Liver (tissue), 9 donors: Measurements from ENCODE around the gene ZBTB21. TPM values are rescaled to one million over a fixed set of nuclear protein-coding genes. Genes with fewer than 3 reads are reported as not detected.

Experiments
- DNase-seq: peaks from one replicate; pipeline ENCODE4 v3.0.0-alpha.2; 2017; ENCODE audit warnings: low spot score
- H3K27ac ChIP-seq, 2 donors: one replicate each; pipeline ENCODE4 v1.7.0; 2013; ENCODE audit warnings: inconsistent platforms in 2 of 2, low read length in 2 of 2, control low read depth in 1 of 2, low read depth in 1 of 2, mild to moderate bottlenecking in 1 of 2
- H3K27me3 ChIP-seq, 4 donors: one replicate each; pipeline versions ENCODE4 v1.6.1 to v1.7.0; 2013; ENCODE audit warnings: low read length in 3 of 4, inconsistent platforms in 1 of 4, mild to moderate bottlenecking in 1 of 4, moderate library complexity in 1 of 4; ENCODE audit not compliant: control insufficient read depth in 4 of 4, insufficient read depth in 4 of 4
- H3K36me3 ChIP-seq, 4 donors: one replicate each; pipeline versions ENCODE4 v1.6.1 to v1.7.0; 2013; ENCODE audit warnings: low read length in 3 of 4, mild to moderate bottlenecking in 3 of 4, low read depth in 1 of 4, moderate library complexity in 1 of 4; ENCODE audit not compliant: control insufficient read depth in 4 of 4, insufficient read depth in 3 of 4
- H3K4me1 ChIP-seq, 4 donors: one replicate each; pipeline versions ENCODE4 v1.6.1 to v1.7.0; 2013; ENCODE audit warnings: low read length in 3 of 4, mild to moderate bottlenecking in 3 of 4, moderate library complexity in 1 of 4; ENCODE audit not compliant: control insufficient read depth in 4 of 4, insufficient read depth in 4 of 4
- H3K4me3 ChIP-seq, 3 donors: one replicate each; pipeline versions ENCODE4 v1.6.1 to v1.7.0; 2013; ENCODE audit warnings: low read length in 3 of 3, control low read depth in 1 of 3, low read depth in 1 of 3, mild to moderate bottlenecking in 1 of 3
- H3K9ac ChIP-seq, 2 donors: one replicate each; pipeline ENCODE4 v1.7.0; 2013; ENCODE audit warnings: low read length in 2 of 2, mild to moderate bottlenecking in 2 of 2, moderate library complexity in 2 of 2, control low read depth in 1 of 2, low read depth in 1 of 2
- H3K9me3 ChIP-seq, 4 donors: one replicate each; pipeline versions ENCODE4 v1.6.1 to v1.7.0; 2013; ENCODE audit warnings: low read length in 3 of 4; ENCODE audit not compliant: control insufficient read depth in 4 of 4
- EGR1 ChIP-seq, 2 donors: IDR thresholded peaks; 2 replicates each; pipeline ENCODE4 v1.6.1; 2016 to 2018; ENCODE audit warnings: antibody characterized with exemption in 2 of 2, low read depth in 2 of 2
- FOXA1 ChIP-seq: IDR thresholded peaks from 2 replicates; pipeline ENCODE4 v1.6.1; 2016; ENCODE audit warnings: antibody characterized with exemption
- FOXA2 ChIP-seq: IDR thresholded peaks from 2 replicates; pipeline ENCODE4 v1.6.1; 2016; ENCODE audit warnings: antibody characterized with exemption
- GABPA ChIP-seq, 2 donors: IDR thresholded peaks in 1 of 2; conservative IDR thresholded peaks in 1 of 2; 2 replicates each; pipeline ENCODE4 v1.6.1; 2016; ENCODE audit warnings: antibody characterized with exemption in 2 of 2, mild to moderate bottlenecking in 1 of 2, moderate library complexity in 1 of 2
- HNF4A ChIP-seq, 2 donors: conservative IDR thresholded peaks; 2 replicates each; pipeline ENCODE4 v1.6.1; 2016; ENCODE audit warnings: antibody characterized with exemption in 2 of 2, mild to moderate bottlenecking in 2 of 2
- HNF4G ChIP-seq: IDR thresholded peaks from 2 replicates; pipeline ENCODE4 v1.6.1; 2016; ENCODE audit warnings: antibody characterized with exemption
- JUND ChIP-seq, 2 donors: IDR thresholded peaks; 2 replicates each; pipeline ENCODE4 v1.6.1; 2016; ENCODE audit warnings: antibody characterized with exemption in 2 of 2
- NR2F2 ChIP-seq: IDR thresholded peaks from 2 replicates; pipeline ENCODE4 v1.6.1; 2016; ENCODE audit warnings: antibody characterized with exemption
- RAD21 ChIP-seq, 2 donors: IDR thresholded peaks; 2 replicates each; pipeline ENCODE4 v1.6.1; 2016; ENCODE audit warnings: antibody characterized with exemption in 2 of 2, mild to moderate bottlenecking in 2 of 2
- RXRA ChIP-seq, 2 donors: IDR thresholded peaks; 2 replicates each; pipeline ENCODE4 v1.6.1; 2017 to 2018; ENCODE audit warnings: antibody characterized with exemption in 2 of 2, mild to moderate bottlenecking in 1 of 2
- SP1 ChIP-seq: IDR thresholded peaks from 2 replicates; pipeline ENCODE4 v1.6.1; 2018; ENCODE audit warnings: antibody characterized with exemption, mild to moderate bottlenecking
- TAF1 ChIP-seq: conservative IDR thresholded peaks from 2 replicates; pipeline ENCODE4 v1.6.1; 2016; ENCODE audit warnings: antibody characterized with exemption, mild to moderate bottlenecking
- YY1 ChIP-seq: IDR thresholded peaks from 2 replicates; pipeline ENCODE4 v1.6.1; 2016; ENCODE audit warnings: antibody characterized with exemption, mild to moderate bottlenecking
- WGBS: extraction: QIAGEN DNeasy Blood & Tissue Kit; methylation state at CpG from one replicate; pipeline ENCODE4 v1.1.7; 2013; 5-methylcytosine and 5-hydroxymethylcytosine counted together
- polyA plus RNA-seq, 2 donors: library from polyadenylated mRNA; stranded (reverse) in 1 of 2; unstranded in 1 of 2; fragments of 200-250 nt in 1 of 2; fragments of >200 nt in 1 of 2; fragmentation: Nextera tagmentation in 1 of 2; extraction: Ambion mirVana in 1 of 2; gene quantifications; one replicate each; pipeline versions ENCODE4 v1.2.1 to v1.2.3, GENCODE V29; 2013 to 2015
- total RNA-seq, 2 donors: library from RNA; depleted of rRNA; stranded (reverse); fragments of >200 nt; gene quantifications; one replicate each; pipeline ENCODE4 v1.2.3, GENCODE V29; 2014
- TF ChIP-seq, protein P1 (sequence below): fragments of 150-350 bp; IDR thresholded peaks from 2 replicates; pipeline ENCODE4 v1.5.1; 2017; ENCODE audit warnings: improper control_type of control experiment, low read depth, low read length; ENCODE audit not compliant: missing input control
- TF ChIP-seq, protein P2 (sequence below): IDR thresholded peaks from 2 replicates; pipeline ENCODE4 v1.6.1; 2016; ENCODE audit warnings: antibody characterized with exemption
- TF ChIP-seq, protein P3 (sequence below): IDR thresholded peaks from 2 replicates; pipeline ENCODE4 v1.6.1; 2016; ENCODE audit warnings: antibody characterized with exemption, mild to moderate bottlenecking
- TF ChIP-seq, protein P4 (sequence below): IDR thresholded peaks from 2 replicates; pipeline ENCODE4 v1.6.1; 2016; ENCODE audit warnings: antibody characterized with exemption
- TF ChIP-seq, protein P5 (sequence below): IDR thresholded peaks from 2 replicates; pipeline ENCODE4 v1.6.1; 2016; ENCODE audit warnings: antibody characterized with exemption
- donor health status: healthy.
- donor health status: healthy.
- donor health status: healthy.
- donor health status: healthy.
- donor health status: healthy.

Gene ZBTB21
- total and polyA plus RNA-seq, 4 donors: 3.1 to 14.1 (median 4.0) TPM

DNA sequence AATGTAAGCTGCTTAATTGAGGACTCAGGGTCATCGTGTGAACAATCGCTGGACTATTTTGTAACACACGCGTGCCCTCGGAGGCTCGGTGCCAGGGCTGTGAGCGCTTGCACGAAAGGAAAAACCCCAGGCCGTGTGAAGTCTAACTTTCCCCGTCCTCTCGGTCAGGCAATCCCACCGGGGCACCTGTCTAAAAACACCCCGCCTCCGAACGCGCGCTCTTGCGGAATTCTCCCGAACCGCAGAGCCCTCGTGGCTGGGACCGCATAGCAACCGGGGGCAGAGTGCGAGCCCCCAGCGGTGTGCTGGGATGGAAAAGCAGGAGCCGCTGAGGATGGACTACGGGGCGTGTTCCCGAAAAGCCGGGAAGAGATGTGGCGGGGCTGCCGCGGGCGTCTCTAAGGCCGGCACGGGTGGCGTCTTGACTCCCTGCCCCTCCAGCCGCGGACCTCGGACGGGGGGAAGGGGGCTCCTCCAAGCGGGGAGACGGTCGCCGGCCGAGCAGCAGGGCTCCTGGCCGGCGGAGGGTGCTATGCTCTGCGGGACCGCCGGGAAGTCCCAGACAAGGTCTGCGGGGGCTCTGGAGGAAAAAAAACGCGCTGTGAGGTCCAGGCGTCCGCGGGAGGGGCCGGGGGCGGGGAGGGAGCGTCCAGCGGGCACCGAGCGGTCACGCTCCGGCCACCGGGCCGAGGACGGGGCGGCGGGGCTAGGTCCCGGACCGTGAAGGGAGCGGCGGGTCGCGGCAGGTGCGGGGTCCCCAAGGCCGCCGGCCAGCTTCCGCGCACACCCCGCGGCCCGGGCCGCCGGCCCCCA, 936 bp downstream of the ZBTB21 start:
- Histone ChIP-seq H3K4me3 (peak overlapping the region; percentile 56 to 93 (median 83)), H3K36me3 (peaks cover 0 to 4% (median 3%) of the 10 kb centered on the region in 4 donors), H3K9ac (peak overlapping the region in 1 of 2 donors; percentile 90), H3K27ac (peak overlapping the region; percentile 88 to 99), H3K4me1 (peaks cover 0 to 8% (median 1%) of the 10 kb centered on the region in 4 donors), H3K27me3 (no peaks in the 10 kb centered on the region), H3K9me3 (no peaks in the 10 kb centered on the region)
- TF ChIP-seq RAD21 (IDR thresholded peaks at IDR 0.05): peak; percentile 22 to 30
- TF ChIP-seq, protein P1, sequence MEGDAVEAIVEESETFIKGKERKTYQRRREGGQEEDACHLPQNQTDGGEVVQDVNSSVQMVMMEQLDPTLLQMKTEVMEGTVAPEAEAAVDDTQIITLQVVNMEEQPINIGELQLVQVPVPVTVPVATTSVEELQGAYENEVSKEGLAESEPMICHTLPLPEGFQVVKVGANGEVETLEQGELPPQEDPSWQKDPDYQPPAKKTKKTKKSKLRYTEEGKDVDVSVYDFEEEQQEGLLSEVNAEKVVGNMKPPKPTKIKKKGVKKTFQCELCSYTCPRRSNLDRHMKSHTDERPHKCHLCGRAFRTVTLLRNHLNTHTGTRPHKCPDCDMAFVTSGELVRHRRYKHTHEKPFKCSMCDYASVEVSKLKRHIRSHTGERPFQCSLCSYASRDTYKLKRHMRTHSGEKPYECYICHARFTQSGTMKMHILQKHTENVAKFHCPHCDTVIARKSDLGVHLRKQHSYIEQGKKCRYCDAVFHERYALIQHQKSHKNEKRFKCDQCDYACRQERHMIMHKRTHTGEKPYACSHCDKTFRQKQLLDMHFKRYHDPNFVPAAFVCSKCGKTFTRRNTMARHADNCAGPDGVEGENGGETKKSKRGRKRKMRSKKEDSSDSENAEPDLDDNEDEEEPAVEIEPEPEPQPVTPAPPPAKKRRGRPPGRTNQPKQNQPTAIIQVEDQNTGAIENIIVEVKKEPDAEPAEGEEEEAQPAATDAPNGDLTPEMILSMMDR: peak; percentile 21
- TF ChIP-seq SP1: peak; percentile 33
- TF ChIP-seq GABPA (IDR thresholded peaks at IDR 0.05 in 1 of 2, conservative IDR thresholded peaks at IDR 0.05 in 1 of 2): no peak
- TF ChIP-seq, protein P2, sequence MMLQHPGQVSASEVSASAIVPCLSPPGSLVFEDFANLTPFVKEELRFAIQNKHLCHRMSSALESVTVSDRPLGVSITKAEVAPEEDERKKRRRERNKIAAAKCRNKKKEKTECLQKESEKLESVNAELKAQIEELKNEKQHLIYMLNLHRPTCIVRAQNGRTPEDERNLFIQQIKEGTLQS: no peak
- TF ChIP-seq FOXA2: no peak
- TF ChIP-seq EGR1 (IDR thresholded peaks at IDR 0.05; ENCODE audit: low read depth in 2 of 2): peak in 1 of 2 donors; percentile 22
- TF ChIP-seq, protein P3, sequence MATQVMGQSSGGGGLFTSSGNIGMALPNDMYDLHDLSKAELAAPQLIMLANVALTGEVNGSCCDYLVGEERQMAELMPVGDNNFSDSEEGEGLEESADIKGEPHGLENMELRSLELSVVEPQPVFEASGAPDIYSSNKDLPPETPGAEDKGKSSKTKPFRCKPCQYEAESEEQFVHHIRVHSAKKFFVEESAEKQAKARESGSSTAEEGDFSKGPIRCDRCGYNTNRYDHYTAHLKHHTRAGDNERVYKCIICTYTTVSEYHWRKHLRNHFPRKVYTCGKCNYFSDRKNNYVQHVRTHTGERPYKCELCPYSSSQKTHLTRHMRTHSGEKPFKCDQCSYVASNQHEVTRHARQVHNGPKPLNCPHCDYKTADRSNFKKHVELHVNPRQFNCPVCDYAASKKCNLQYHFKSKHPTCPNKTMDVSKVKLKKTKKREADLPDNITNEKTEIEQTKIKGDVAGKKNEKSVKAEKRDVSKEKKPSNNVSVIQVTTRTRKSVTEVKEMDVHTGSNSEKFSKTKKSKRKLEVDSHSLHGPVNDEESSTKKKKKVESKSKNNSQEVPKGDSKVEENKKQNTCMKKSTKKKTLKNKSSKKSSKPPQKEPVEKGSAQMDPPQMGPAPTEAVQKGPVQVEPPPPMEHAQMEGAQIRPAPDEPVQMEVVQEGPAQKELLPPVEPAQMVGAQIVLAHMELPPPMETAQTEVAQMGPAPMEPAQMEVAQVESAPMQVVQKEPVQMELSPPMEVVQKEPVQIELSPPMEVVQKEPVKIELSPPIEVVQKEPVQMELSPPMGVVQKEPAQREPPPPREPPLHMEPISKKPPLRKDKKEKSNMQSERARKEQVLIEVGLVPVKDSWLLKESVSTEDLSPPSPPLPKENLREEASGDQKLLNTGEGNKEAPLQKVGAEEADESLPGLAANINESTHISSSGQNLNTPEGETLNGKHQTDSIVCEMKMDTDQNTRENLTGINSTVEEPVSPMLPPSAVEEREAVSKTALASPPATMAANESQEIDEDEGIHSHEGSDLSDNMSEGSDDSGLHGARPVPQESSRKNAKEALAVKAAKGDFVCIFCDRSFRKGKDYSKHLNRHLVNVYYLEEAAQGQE: peak; percentile 64
- TF ChIP-seq, protein P4, sequence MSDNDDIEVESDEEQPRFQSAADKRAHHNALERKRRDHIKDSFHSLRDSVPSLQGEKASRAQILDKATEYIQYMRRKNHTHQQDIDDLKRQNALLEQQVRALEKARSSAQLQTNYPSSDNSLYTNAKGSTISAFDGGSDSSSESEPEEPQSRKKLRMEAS: peak; percentile 65
- no peak for TF ChIP-seq JUND (IDR thresholded peaks at IDR 0.05)
- peak; percentile 10 for TF ChIP-seq NR2F2
- TF ChIP-seq YY1: peak; percentile 61
- TF ChIP-seq TAF1: no peak
- TF ChIP-seq FOXA1: no peak
- TF ChIP-seq, protein P5, sequence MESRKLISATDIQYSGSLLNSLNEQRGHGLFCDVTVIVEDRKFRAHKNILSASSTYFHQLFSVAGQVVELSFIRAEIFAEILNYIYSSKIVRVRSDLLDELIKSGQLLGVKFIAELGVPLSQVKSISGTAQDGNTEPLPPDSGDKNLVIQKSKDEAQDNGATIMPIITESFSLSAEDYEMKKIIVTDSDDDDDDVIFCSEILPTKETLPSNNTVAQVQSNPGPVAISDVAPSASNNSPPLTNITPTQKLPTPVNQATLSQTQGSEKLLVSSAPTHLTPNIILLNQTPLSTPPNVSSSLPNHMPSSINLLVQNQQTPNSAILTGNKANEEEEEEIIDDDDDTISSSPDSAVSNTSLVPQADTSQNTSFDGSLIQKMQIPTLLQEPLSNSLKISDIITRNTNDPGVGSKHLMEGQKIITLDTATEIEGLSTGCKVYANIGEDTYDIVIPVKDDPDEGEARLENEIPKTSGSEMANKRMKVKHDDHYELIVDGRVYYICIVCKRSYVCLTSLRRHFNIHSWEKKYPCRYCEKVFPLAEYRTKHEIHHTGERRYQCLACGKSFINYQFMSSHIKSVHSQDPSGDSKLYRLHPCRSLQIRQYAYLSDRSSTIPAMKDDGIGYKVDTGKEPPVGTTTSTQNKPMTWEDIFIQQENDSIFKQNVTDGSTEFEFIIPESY: peak; percentile 5
- TF ChIP-seq HNF4G: no peak
- peak; percentile 60 to 75 for TF ChIP-seq RXRA (IDR thresholded peaks at IDR 0.05)
- TF ChIP-seq HNF4A (conservative IDR thresholded peaks at IDR 0.05): peak; percentile 54 to 60
- peak; percentile 58 for DNase-seq
- WGBS: under 1% methylated on average over 86 of the region's 86 CpGs
